ENCODE data around the gene ADAMTS14. TPM values are rescaled to one million over a fixed set of nuclear protein-coding genes. Genes with fewer than 3 reads are reported as not detected.

ADAMTS14 gene
- total RNA-seq, 1 experiment from 2014 or later = 0.91 TPM

DNA sequence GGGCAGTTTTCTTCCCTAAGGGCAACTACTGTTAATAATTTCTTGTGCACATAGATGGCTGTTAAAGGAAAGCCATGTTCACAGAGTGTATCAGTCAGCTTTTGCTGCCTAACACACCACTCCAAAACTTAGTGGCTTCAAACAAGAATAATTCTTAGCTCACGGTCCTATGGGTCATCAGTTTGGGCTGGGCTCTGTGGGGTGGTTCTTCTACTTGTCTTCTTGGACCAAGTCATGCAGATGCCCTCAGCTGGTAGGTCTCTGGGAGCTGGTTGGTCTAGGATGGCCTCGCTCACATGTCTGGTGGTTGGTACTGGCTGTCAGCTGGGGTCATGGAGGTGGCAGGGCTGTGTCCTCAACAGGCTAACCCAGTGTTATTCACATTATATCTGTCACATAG, 73.2 kb downstream of the ADAMTS14 start:
- Histone ChIP-seq H3K4me2 (ENCODE audit: low read length) (no peak overlapping the region), H3K79me2 (ENCODE audit: low read length) (no peaks in the 10 kb centered on the region), H3K9me2 (replicated peaks; ENCODE audit: low read length) (no peaks in the 10 kb centered on the region), H3K27me3 (ENCODE audit: low read length) (no peaks in the 10 kb centered on the region), H3F3A (ENCODE audit: low read length, unreplicated experiment) (no peaks in the 10 kb centered on the region), H2AFZ (ENCODE audit: low read length) (no peak overlapping the region), H3K4me3 (ENCODE audit: low read length) (no peak overlapping the region), H3K36me3 (ENCODE audit: low read depth, low read length) (no peaks in the 10 kb centered on the region), H3K9ac (ENCODE audit: low read length) (no peak overlapping the region), H3K4me1 (ENCODE audit: insufficient read depth, low read length) (no peaks in the 10 kb centered on the region), H3K27ac (ENCODE audit: low read length) (no peak overlapping the region), H3K9me3 (ENCODE audit: low read length) (no peaks in the 10 kb centered on the region), H4K20me1 (ENCODE audit: low read length) (no peaks in the 10 kb centered on the region)
- CTCF ChIA-PET = no interaction called here
- intact Hi-C loops (cut with micrococcal nuclease) = no loop called here
- DNase-seq = no peak
- POLR2A ChIA-PET (ENCODE audit: unreplicated experiment) = interaction anchor here (0.6 kb wide), 1 partner anchor 13 kb away, joined by 6 read pairs; no protein-coding TSS in a partner anchor
- ATAC-seq = no peak
- TF ChIP-seq, protein P1, sequence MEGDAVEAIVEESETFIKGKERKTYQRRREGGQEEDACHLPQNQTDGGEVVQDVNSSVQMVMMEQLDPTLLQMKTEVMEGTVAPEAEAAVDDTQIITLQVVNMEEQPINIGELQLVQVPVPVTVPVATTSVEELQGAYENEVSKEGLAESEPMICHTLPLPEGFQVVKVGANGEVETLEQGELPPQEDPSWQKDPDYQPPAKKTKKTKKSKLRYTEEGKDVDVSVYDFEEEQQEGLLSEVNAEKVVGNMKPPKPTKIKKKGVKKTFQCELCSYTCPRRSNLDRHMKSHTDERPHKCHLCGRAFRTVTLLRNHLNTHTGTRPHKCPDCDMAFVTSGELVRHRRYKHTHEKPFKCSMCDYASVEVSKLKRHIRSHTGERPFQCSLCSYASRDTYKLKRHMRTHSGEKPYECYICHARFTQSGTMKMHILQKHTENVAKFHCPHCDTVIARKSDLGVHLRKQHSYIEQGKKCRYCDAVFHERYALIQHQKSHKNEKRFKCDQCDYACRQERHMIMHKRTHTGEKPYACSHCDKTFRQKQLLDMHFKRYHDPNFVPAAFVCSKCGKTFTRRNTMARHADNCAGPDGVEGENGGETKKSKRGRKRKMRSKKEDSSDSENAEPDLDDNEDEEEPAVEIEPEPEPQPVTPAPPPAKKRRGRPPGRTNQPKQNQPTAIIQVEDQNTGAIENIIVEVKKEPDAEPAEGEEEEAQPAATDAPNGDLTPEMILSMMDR (conservative IDR thresholded peaks at IDR 0.05; ENCODE audit: low read depth, low read length) = no peak
- TF ChIP-seq EZH2phosphoT487 (IDR thresholded peaks at IDR 0.05; ENCODE audit: borderline replicate concordance, low read length) (no peak), EZH2 (IDR thresholded peaks at IDR 0.05; ENCODE audit: low read length, unreplicated experiment) (no peak)
- no TSS peak for BruUV-seq (replicated peaks)

DNA sequence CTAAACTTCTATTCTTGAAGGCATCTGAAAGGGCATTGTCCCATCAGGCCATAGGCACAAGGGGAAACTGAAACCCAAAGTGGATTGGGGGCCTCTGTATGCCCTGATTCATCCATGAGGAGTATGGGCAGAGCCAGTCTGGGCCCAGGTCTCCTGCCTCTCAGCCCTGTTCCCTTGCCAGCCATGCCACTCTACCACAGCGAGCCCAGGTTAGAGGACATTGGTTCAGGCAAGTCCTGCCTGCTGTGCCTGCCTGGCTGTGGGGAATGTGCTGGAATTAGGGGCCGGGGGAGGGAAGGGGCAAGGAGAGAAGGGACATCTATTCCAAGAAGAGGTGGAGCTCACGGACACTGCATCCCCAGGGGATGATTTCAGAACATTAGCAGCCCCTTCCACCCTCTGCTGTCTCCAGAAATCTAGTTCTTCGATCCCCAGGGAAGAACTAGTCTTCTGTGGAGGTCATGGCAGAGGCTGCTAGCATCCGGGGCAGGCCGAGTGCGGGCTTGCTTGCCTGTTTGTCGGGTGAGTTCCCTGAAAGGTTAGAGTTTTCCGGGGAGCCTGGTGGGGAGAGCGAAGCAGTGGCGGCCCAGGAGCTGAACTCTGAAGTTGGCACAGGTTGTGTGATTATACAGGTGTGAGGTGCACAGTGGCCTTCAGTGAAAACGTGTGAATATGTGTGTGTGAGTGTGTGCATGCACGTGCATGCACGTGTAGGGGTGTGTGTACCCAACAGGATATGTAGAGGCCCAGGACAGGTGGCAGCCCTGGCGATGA, 75.1 kb downstream of the ADAMTS14 start:
- Histone ChIP-seq H3K79me2 (ENCODE audit: low read length) (no peaks in the 10 kb centered on the region), H3K36me3 (ENCODE audit: low read depth, low read length) (no peaks in the 10 kb centered on the region), H3K9me3 (ENCODE audit: low read length) (no peaks in the 10 kb centered on the region), H3K4me3 (ENCODE audit: low read length) (no peak overlapping the region), H3K4me1 (ENCODE audit: insufficient read depth, low read length) (no peaks in the 10 kb centered on the region), H3K4me2 (ENCODE audit: low read length) (no peak overlapping the region), H3K27me3 (ENCODE audit: low read length) (no peaks in the 10 kb centered on the region), H3K9ac (ENCODE audit: low read length) (no peak overlapping the region), H4K20me1 (ENCODE audit: low read length) (no peaks in the 10 kb centered on the region), H3F3A (ENCODE audit: low read length, unreplicated experiment) (no peaks in the 10 kb centered on the region), H3K27ac (ENCODE audit: low read length) (no peak overlapping the region), H2AFZ (ENCODE audit: low read length) (no peak overlapping the region), H3K9me2 (replicated peaks; ENCODE audit: low read length) (no peaks in the 10 kb centered on the region)
- no peak for ATAC-seq
- intact Hi-C loops (cut with micrococcal nuclease) = no loop called here
- ChIA-PET CTCF (no interaction called here), POLR2A (ENCODE audit: unreplicated experiment) (no interaction called here)
- BruUV-seq (replicated peaks) = no TSS peak
- no peak for DNase-seq
- TF ChIP-seq, protein P1 (conservative IDR thresholded peaks at IDR 0.05; ENCODE audit: low read depth, low read length) = no peak
- no peak for TF ChIP-seq EZH2 (IDR thresholded peaks at IDR 0.05; ENCODE audit: low read length, unreplicated experiment)
- TF ChIP-seq EZH2phosphoT487 (IDR thresholded peaks at IDR 0.05; ENCODE audit: borderline replicate concordance, low read length) = no peak

DNA sequence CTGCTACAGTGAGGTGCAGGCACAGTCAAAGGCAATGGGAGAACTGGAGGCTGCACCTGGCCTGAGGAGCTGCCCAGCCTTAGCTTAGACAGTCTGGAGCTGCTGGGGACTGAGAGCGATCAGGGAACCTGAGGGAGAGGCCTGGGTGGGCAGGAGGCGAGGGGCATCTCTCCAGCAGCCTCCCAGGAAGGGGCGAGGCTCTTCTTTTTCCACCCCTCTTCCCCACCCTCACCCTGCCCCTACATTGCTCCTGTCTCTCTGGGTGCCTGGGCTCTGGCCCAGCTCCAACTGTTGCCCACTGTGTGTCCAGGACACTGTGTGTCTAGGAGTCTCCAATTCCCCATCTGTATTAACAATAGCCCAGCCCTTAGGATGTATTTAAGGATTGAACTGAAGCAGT, 76.0 kb downstream of the ADAMTS14 start:
- CTCF ChIA-PET = no interaction called here

More for the DNA sequence above, 76.0 kb downstream of the ADAMTS14 start:
- no peaks in the 10 kb centered on the region for H3K4me1 ChIP-seq (ENCODE audit: insufficient read depth, low read length)
- no peak overlapping the region for H2AFZ ChIP-seq (ENCODE audit: low read length)
- no peaks in the 10 kb centered on the region for H3K36me3 ChIP-seq (ENCODE audit: low read depth, low read length)
- BruUV-seq (replicated peaks) = no TSS peak
- no peak overlapping the region for H3K9ac ChIP-seq (ENCODE audit: low read length)
- no peaks in the 10 kb centered on the region for H3K27me3 ChIP-seq (ENCODE audit: low read length)
- H3K27ac ChIP-seq (ENCODE audit: low read length) = no peak overlapping the region
- H3K4me2 ChIP-seq (ENCODE audit: low read length) = no peak overlapping the region
- no peaks in the 10 kb centered on the region for H3K79me2 ChIP-seq (ENCODE audit: low read length)
- ATAC-seq (no peak), DNase-seq (no peak)
- H3K9me2 ChIP-seq (replicated peaks; ENCODE audit: low read length) = no peaks in the 10 kb centered on the region
- no peak for TF ChIP-seq EZH2phosphoT487 (IDR thresholded peaks at IDR 0.05; ENCODE audit: borderline replicate concordance, low read length)
- TF ChIP-seq EZH2 (IDR thresholded peaks at IDR 0.05; ENCODE audit: low read length, unreplicated experiment) = no peak
- TF ChIP-seq, protein P1 (conservative IDR thresholded peaks at IDR 0.05; ENCODE audit: low read depth, low read length) = no peak
- H4K20me1 ChIP-seq (ENCODE audit: low read length) = no peaks in the 10 kb centered on the region
- H3F3A ChIP-seq (ENCODE audit: low read length, unreplicated experiment) = no peaks in the 10 kb centered on the region
- intact Hi-C loops (cut with micrococcal nuclease) = no loop called here
- no peaks in the 10 kb centered on the region for H3K9me3 ChIP-seq (ENCODE audit: low read length)
- H3K4me3 ChIP-seq (ENCODE audit: low read length) = no peak overlapping the region
- POLR2A ChIA-PET (ENCODE audit: unreplicated experiment) = no interaction called here

Measured in PC-3 (cell line).